Breast epithelium (tissue), 4 donors: ENCODE results near the gene AFG1L. TPM values are rescaled to one million over a fixed set of nuclear protein-coding genes. Genes with fewer than 3 reads are reported as not detected.

Experiments
- DNase-seq, 2 donors: peaks; one replicate each; pipeline ENCODE4 v3.0.0-alpha.2; 2019; ENCODE audit warnings: low spot score in 2 of 2
- H3K27ac ChIP-seq, 2 donors: fragments of 200-600 bp; sonication (generic) in 1 of 2; one replicate each; pipeline ENCODE4 v1.5.1; 2016 to 2019; ENCODE audit warnings: mild to moderate bottlenecking in 1 of 2
- H3K27me3 ChIP-seq, 2 donors: fragments of 200-600 bp; sonication (generic) in 1 of 2; one replicate each; pipeline versions ENCODE4 v1.5.1 to v1.6.0; 2017 to 2019; ENCODE audit warnings: control low read depth in 1 of 2, mild to moderate bottlenecking in 1 of 2
- H3K36me3 ChIP-seq: fragments of 200-600 bp; one replicate; pipeline ENCODE4 v1.5.1; 2019
- H3K4me1 ChIP-seq, 2 donors: fragments of 200-600 bp; sonication (generic); one replicate each; pipeline ENCODE4 v1.5.1; 2016 to 2019; ENCODE audit warnings: control low read depth in 1 of 2
- H3K4me3 ChIP-seq, 3 donors: fragments of 200-600 bp; sonication (generic); 1 replicate in 2 of 3; 2 replicates in 1 of 3; pipeline ENCODE4 v1.5.1; 2016 to 2019; ENCODE audit warnings: mild to moderate bottlenecking in 3 of 3, moderate library complexity in 2 of 3
- H3K9me3 ChIP-seq, 2 donors: fragments of 200-600 bp; sonication (generic) in 1 of 2; one replicate each; pipeline ENCODE4 v1.5.1; 2016 to 2019; ENCODE audit warnings: control low read depth in 1 of 2
- POLR2A ChIP-seq: fragments of 450-650 bp; IDR thresholded peaks from one replicate; pipeline ENCODE4 v1.6.1; 2016; ENCODE audit warnings: antibody characterized with exemption, mild to moderate bottlenecking, moderate library complexity
- POLR2AphosphoS5 ChIP-seq, 3 donors: sonication (generic); formaldehyde crosslinking; IDR thresholded peaks; one replicate each; pipeline ENCODE4 v1.6.1; 2017; ENCODE audit warnings: antibody characterized with exemption in 3 of 3
- intact Hi-C: fragments of 100-400 bp; cut with DNase I; formaldehyde crosslinking; loops from one replicate; pipeline ENCODE4 v1.15.1; 2023; ENCODE audit warnings: low total_unique reads
- total RNA-seq, 3 donors: library from RNA; depleted of rRNA; stranded (reverse); fragments of >200 nt; gene quantifications; one replicate each; pipeline ENCODE4 v1.1.0, GENCODE V29; 2016
- TF ChIP-seq, protein P1 (sequence below), 3 donors: fragments of 450-650 bp; IDR thresholded peaks; one replicate each; pipeline ENCODE4 v1.5.1; 2016 to 2017; ENCODE audit warnings: antibody characterized with exemption in 3 of 3, mild to moderate bottlenecking in 3 of 3, moderate library complexity in 3 of 3

AFG1L gene
- total RNA-seq, 3 donors from 2014 or later: 2.3 to 5.6 (median 4.0) TPM

DNA sequence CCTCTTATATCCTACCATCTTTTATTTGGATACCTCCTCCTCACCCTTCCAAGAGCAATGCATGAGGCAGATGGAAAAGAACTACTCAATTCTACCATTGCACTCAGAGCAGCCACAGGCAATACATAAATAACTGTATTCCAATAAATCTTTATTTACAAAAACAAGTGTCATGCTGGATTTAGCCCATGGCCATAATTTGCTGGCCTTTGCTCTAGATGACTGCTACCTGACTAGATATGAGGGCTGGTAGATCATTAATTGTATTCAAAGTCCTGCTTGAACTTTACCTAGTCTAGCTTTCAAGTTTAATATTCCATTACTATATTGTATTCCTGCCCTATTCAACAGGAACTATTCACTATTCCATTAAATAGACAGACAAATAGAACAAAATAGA lies 37.1 kb downstream of the AFG1L start:
- H3K4me1 ChIP-seq: no peaks in the 10 kb centered on the region
- intact Hi-C loops: no loop called here
- no peak overlapping the region for H3K4me3 ChIP-seq
- no peak for DNase-seq
- H3K27me3 ChIP-seq: no peaks in the 10 kb centered on the region
- TF ChIP-seq, protein P1, sequence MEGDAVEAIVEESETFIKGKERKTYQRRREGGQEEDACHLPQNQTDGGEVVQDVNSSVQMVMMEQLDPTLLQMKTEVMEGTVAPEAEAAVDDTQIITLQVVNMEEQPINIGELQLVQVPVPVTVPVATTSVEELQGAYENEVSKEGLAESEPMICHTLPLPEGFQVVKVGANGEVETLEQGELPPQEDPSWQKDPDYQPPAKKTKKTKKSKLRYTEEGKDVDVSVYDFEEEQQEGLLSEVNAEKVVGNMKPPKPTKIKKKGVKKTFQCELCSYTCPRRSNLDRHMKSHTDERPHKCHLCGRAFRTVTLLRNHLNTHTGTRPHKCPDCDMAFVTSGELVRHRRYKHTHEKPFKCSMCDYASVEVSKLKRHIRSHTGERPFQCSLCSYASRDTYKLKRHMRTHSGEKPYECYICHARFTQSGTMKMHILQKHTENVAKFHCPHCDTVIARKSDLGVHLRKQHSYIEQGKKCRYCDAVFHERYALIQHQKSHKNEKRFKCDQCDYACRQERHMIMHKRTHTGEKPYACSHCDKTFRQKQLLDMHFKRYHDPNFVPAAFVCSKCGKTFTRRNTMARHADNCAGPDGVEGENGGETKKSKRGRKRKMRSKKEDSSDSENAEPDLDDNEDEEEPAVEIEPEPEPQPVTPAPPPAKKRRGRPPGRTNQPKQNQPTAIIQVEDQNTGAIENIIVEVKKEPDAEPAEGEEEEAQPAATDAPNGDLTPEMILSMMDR (IDR thresholded peaks at IDR 0.05): no peak
- TF ChIP-seq POLR2AphosphoS5 (IDR thresholded peaks at IDR 0.05): no peak
- no peak for TF ChIP-seq POLR2A
- H3K9me3 ChIP-seq: no peaks in the 10 kb centered on the region
- no peak overlapping the region for H3K27ac ChIP-seq
- H3K36me3 ChIP-seq: no peaks in the 10 kb centered on the region

DNA sequence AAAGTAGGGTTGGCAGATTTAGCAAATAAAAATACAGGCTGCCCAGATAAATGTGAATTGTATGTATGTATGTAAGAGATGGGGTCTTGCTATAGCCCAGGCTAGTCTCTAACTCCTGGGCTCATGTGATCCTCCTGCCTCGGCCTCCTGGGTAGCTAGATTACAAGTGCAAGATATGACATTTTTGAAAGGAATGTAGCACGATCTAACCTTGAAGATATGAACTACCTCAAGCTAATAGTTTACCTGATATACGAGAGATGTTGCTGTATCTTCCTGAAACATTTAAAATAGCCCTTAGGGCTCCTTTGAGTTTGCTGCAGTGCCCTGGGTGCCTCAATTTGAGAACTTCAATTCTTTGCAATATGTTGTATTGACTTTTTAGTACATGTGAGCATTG lies 42.1 kb downstream of the AFG1L start:
- no peak for DNase-seq
- Histone ChIP-seq H3K36me3 (no peaks in the 10 kb centered on the region), H3K4me1 (no peaks in the 10 kb centered on the region), H3K4me3 (no peak overlapping the region), H3K27me3 (no peaks in the 10 kb centered on the region), H3K9me3 (no peaks in the 10 kb centered on the region), H3K27ac (no peak overlapping the region)
- TF ChIP-seq POLR2AphosphoS5 (IDR thresholded peaks at IDR 0.05) (no peak), POLR2A (no peak)
- TF ChIP-seq, protein P1 (IDR thresholded peaks at IDR 0.05): no peak
- intact Hi-C loops: no loop called here

DNA sequence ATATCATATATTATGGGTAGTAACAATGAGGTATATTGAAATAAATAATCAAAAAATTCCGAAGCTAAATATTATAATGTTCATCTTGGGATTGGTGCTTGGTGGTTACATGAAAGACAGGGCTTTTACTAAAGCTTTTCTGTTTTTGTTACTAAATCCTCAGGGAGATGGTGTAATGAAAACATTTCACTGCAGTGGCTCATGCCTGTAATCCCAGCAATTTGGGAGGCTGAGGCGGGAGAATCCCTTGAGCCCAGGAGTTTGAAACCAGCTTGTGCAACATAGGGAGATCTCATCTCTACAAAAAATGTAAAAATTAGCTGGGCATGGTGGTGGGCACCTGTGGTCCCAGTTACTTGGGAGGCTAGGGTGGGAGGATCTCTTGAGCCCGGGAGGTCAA lies 42.9 kb downstream of the AFG1L start:
- Histone ChIP-seq H3K27me3 (no peaks in the 10 kb centered on the region), H3K4me1 (no peaks in the 10 kb centered on the region), H3K4me3 (no peak overlapping the region), H3K27ac (no peak overlapping the region), H3K36me3 (no peaks in the 10 kb centered on the region), H3K9me3 (no peaks in the 10 kb centered on the region)
- TF ChIP-seq POLR2A (no peak), POLR2AphosphoS5 (IDR thresholded peaks at IDR 0.05) (no peak)
- TF ChIP-seq, protein P1 (IDR thresholded peaks at IDR 0.05): no peak
- no peak for DNase-seq
- intact Hi-C loops: no loop called here

DNA sequence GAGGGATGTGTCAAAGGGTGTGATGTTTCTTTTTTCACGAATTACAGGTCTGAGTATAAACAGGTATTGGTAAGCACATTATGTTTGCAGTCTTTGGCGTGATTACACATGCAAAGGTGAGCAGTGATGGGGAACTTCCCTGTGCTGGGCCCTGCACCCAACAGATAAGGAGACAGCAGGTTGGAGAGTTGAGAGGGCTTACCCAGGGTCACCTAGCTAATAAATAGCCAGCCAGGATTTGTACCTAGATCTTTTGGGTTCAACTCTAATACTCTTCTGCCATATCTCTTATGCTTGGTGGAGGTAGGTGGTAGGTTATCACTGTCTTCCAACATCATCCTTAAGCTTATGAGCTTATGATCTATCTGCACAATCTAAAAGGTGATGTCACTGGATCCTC lies 46.5 kb downstream of the AFG1L start:
- Histone ChIP-seq H3K27me3 (no peaks in the 10 kb centered on the region), H3K9me3 (no peaks in the 10 kb centered on the region), H3K4me3 (no peak overlapping the region), H3K27ac (no peak overlapping the region), H3K4me1 (no peaks in the 10 kb centered on the region), H3K36me3 (no peaks in the 10 kb centered on the region)
- TF ChIP-seq POLR2AphosphoS5 (IDR thresholded peaks at IDR 0.05) (no peak), POLR2A (no peak)
- TF ChIP-seq, protein P1 (IDR thresholded peaks at IDR 0.05): no peak
- DNase-seq: no peak
- intact Hi-C loops: no loop called here

DNA sequence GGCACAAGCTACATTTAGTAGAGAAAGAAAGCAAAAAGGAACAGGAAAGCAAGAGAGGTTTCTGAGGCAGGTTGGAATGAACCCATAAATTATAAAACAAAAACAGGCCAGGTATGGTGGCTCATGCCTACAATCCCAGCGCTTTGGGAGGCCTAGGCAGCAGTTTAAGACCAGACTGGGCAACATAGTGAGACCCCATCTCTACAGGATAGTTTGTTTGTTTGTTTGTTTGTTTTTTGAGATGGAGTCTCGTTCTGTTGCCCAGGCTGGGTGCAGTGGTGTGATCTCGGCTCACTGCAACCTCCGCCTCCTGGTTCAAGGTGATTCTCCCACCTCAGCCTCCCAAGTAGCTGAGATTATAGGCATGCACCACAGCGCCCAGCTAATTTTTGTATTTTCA lies 49.0 kb downstream of the AFG1L start:
- TF ChIP-seq, protein P1 (IDR thresholded peaks at IDR 0.05): no peak
- TF ChIP-seq POLR2A (no peak), POLR2AphosphoS5 (IDR thresholded peaks at IDR 0.05) (no peak)
- no peaks in the 10 kb centered on the region for H3K27me3 ChIP-seq
- no peaks in the 10 kb centered on the region for H3K9me3 ChIP-seq
- no peaks in the 10 kb centered on the region for H3K4me1 ChIP-seq
- H3K4me3 ChIP-seq: no peak overlapping the region
- intact Hi-C loops: no loop called here
- no peak for DNase-seq
- H3K36me3 ChIP-seq: no peaks in the 10 kb centered on the region
- no peak overlapping the region for H3K27ac ChIP-seq
